OCI-LY1 (cell line): ENCODE measurements around the gene ZNF74.

Experiments used
- H2AFZ ChIP-seq: fragments of 200-600 bp; sonication (generic), shearing (Covaris generic); 2 replicates; pipeline ENCODE4 v1.6.0; 2014; ENCODE audit warnings: antibody characterized with exemption, mild to moderate bottlenecking, low read length
- H3F3A ChIP-seq: fragments of 200-600 bp; sonication (generic), shearing (Covaris generic); 2 replicates; pipeline ENCODE4 v1.6.0; 2014; ENCODE audit warnings: mild to moderate bottlenecking, antibody characterized with exemption, low read length, moderate library complexity; ENCODE audit not compliant: insufficient read depth
- H3K27ac ChIP-seq: fragments of 200-600 bp; sonication (generic); 2 replicates; pipeline ENCODE4 v1.5.1; 2014; ENCODE audit warnings: low read length, mixed run types, mild to moderate bottlenecking, low read depth; ENCODE audit not compliant: poor library complexity, severe bottlenecking
- H3K27me3 ChIP-seq: fragments of 200-600 bp; sonication (generic); 2 replicates; pipeline ENCODE4 v1.6.0; 2014; ENCODE audit warnings: antibody characterized with exemption, mild to moderate bottlenecking, low read length, moderate library complexity; ENCODE audit not compliant: insufficient read depth
- H3K36me3 ChIP-seq: fragments of 200-600 bp; sonication (generic); 2 replicates; pipeline ENCODE4 v1.6.1; 2014; ENCODE audit warnings: mild to moderate bottlenecking, antibody characterized with exemption, low read length, moderate library complexity, mixed read lengths; ENCODE audit not compliant: insufficient read depth
- H3K4me1 ChIP-seq: fragments of 200-600 bp; sonication (generic); 2 replicates; pipeline ENCODE4 v1.5.1; 2014; ENCODE audit warnings: mild to moderate bottlenecking, low read length, moderate library complexity; ENCODE audit not compliant: insufficient read depth, severe bottlenecking
- H3K4me2 ChIP-seq: fragments of 200-600 bp; sonication (generic), shearing (Covaris generic); 2 replicates; pipeline ENCODE4 v1.6.1; 2014; ENCODE audit warnings: low read length
- H3K4me3 ChIP-seq: fragments of 200-600 bp; sonication (generic); 2 replicates; pipeline ENCODE4 v1.5.1; 2014; ENCODE audit warnings: low read length, low read depth, mild to moderate bottlenecking, mixed read lengths; ENCODE audit not compliant: poor library complexity, severe bottlenecking
- H3K79me2 ChIP-seq: fragments of 200-600 bp; shearing (Covaris generic); 2 replicates; pipeline ENCODE4 v1.6.1; 2016; ENCODE audit warnings: mixed run types, low read length, mixed read lengths; ENCODE audit not compliant: insufficient read depth
- H3K9ac ChIP-seq: fragments of 200-600 bp; sonication (generic), shearing (Covaris generic); 2 replicates; pipeline ENCODE4 v1.6.1; 2014; ENCODE audit warnings: mild to moderate bottlenecking, low read length, mixed read lengths
- H3K9me2 ChIP-seq: fragments of 200-600 bp; sonication (generic), shearing (Covaris generic); 2 replicates; pipeline ENCODE4 v1.6.1; 2014; ENCODE audit warnings: low read depth, mild to moderate bottlenecking, low read length, mixed read lengths
- H3K9me3 ChIP-seq: fragments of 200-600 bp; shearing (Covaris generic); 2 replicates; pipeline ENCODE4 v1.6.1; 2014; ENCODE audit warnings: low read length, mixed read lengths
- H4K20me1 ChIP-seq: fragments of 200-600 bp; sonication (generic), shearing (Covaris generic); 2 replicates; pipeline ENCODE4 v1.6.0; 2016; ENCODE audit warnings: mild to moderate bottlenecking, low read length; ENCODE audit not compliant: insufficient read depth
- CTCF ChIP-seq: fragments of 200-600 bp; sonication (generic), shearing (Covaris generic); IDR thresholded peaks from 2 replicates; pipeline ENCODE4 v1.5.1; 2017; ENCODE audit warnings: mild to moderate bottlenecking, antibody characterized with exemption, low read length, moderate library complexity, mixed read lengths
- EZH2 ChIP-seq: fragments of 200-600 bp; sonication (generic), shearing (Covaris generic); IDR thresholded peaks from 2 replicates; pipeline ENCODE4 v1.8.0; 2017; ENCODE audit warnings: borderline replicate concordance, mixed run types, mild to moderate bottlenecking, antibody characterized with exemption, low read length, moderate library complexity, mixed read lengths

The ZNF74 gene

GRCh38 chr22:20436307-20436767, 42.4 kb downstream of the ZNF74 start:
- TF ChIP-seq CTCF = no peak
- no peak for TF ChIP-seq EZH2
- H3K4me3 ChIP-seq = no peak overlapping the region
- H4K20me1 ChIP-seq = no peaks in the 10 kb centered on the region
- no peaks in the 10 kb centered on the region for H3K79me2 ChIP-seq
- no peak overlapping the region for H3K27ac ChIP-seq
- H3F3A ChIP-seq = no peaks in the 10 kb centered on the region
- no peaks in the 10 kb centered on the region for H3K4me1 ChIP-seq
- no peaks in the 10 kb centered on the region for H3K27me3 ChIP-seq
- H3K9ac ChIP-seq = no peak overlapping the region
- no peaks in the 10 kb centered on the region for H3K9me3 ChIP-seq
- H3K4me2 ChIP-seq = 0 out of 2 replicates have a peak overlapping the region, but pooled peaks have one; percentile 16
- H2AFZ ChIP-seq = no peak overlapping the region
- no peaks in the 10 kb centered on the region for H3K36me3 ChIP-seq
- H3K9me2 ChIP-seq = no peaks in the 10 kb centered on the region

GRCh38 chr22:20436768-20437612, 43.0 kb downstream of the ZNF74 start:
- Histone ChIP-seq H3F3A (no peaks in the 10 kb centered on the region), H3K9me2 (no peaks in the 10 kb centered on the region), H3K27me3 (no peaks in the 10 kb centered on the region), H3K9ac (no peak overlapping the region), H4K20me1 (no peaks in the 10 kb centered on the region), H3K9me3 (no peaks in the 10 kb centered on the region), H3K36me3 (0 out of 2 replicates have a peak, but pooled peaks cover 4% of the 10 kb centered on the region), H3K4me3 (no peak overlapping the region), H3K4me2 (0 out of 2 replicates have a peak overlapping the region, but pooled peaks have one; percentile 16), H3K4me1 (no peaks in the 10 kb centered on the region), H3K79me2 (no peaks in the 10 kb centered on the region), H2AFZ (no peak overlapping the region), H3K27ac (no peak overlapping the region)
- TF ChIP-seq EZH2 (no peak), CTCF (no peak)

DNA sequence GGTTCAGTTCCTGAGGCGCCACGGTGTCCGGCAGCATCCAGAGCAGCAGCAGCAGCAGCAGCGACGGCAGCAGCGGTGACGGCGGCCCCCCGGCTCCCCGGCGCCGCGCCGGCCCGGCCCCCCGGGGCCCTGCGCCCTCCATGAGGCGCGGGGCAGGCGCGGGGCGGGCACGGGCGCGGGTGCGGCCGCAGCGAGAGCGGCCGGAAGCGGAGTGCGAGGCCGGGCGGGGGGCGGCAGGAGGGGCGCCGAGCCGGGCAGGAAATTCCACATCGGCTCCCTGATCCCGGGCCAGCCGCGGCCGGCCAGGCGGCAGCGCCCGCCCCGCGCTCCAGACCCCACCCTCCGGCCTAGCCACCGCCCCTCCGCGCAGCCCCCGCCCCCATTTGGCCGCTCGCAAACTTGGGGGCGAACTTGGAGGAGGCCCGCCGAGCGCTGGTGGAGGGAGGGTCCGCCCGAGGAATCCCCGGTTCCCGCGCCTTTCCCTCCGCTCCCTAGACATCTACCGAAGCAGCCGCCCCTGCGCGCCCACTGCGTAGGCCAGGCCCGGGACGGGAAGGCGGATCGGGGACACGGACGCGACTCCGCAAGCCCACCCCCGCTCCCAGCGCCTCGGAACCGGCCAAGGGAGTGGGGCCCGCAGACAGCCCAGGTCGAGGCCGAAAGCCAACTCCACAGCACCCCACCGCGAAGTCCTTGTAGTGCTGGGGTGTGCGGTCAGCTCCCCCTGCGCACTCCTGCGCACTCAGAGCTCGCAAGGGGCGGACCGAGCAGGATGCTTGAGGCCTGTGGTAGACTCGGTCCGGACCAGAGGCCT, 43.9 kb downstream of the ZNF74 start, which contains the start of gene SCARF2:
SCARF2 (minus strand) TSS at position 213 of the 814 bp plus-strand sequence; CDS start at position 142, 71 bp downstream.
- H3K27me3 ChIP-seq = no peaks in the 10 kb centered on the region
- H3K79me2 ChIP-seq = no peaks in the 10 kb centered on the region
- H2AFZ ChIP-seq = no peak within 1 kb of the TSS
- H3K9me3 ChIP-seq = no peaks in the 10 kb centered on the region
- 0 out of 2 replicates have a peak, but pooled peaks cover 7% of the 10 kb centered on the region for H3K36me3 ChIP-seq
- H3K4me1 ChIP-seq = no peaks in the 10 kb centered on the region
- H3K9me2 ChIP-seq = no peaks in the 10 kb centered on the region
- H3K27ac ChIP-seq = no peak within 1 kb of the TSS
- H3K4me3 ChIP-seq = no peak within 1 kb of the TSS
- no peaks in the 10 kb centered on the region for H3F3A ChIP-seq
- H3K4me2 ChIP-seq = 0 out of 2 replicates have a peak within 1 kb of the TSS, but pooled peaks have one; percentile 16
- TF ChIP-seq CTCF = no peak
- no peak for TF ChIP-seq EZH2
- H4K20me1 ChIP-seq = no peaks in the 10 kb centered on the region
- H3K9ac ChIP-seq = no peak within 1 kb of the TSS
